NCI-H345 treated with DMSO at 0.1 percent for 48 hours (cell line): Measurements from ENCODE around the gene DAPL1.
"Not testable (repeated sequence)": the region's sequence is repeated elsewhere in the genome, so short reads cannot be mapped to it uniquely, and the experiment has no call there.

Experiments used
- DNase-seq: peaks from one replicate; lab custom pipeline; 2025; ENCODE audit not compliant: unreplicated experiment; lab: John Stamatoyannopoulos, UW

The DAPL1 gene

GRCh38 chr2:158822193-158822592 is 27.1 kb downstream of the DAPL1 start:
- no peak for DNase-seq

DNA sequence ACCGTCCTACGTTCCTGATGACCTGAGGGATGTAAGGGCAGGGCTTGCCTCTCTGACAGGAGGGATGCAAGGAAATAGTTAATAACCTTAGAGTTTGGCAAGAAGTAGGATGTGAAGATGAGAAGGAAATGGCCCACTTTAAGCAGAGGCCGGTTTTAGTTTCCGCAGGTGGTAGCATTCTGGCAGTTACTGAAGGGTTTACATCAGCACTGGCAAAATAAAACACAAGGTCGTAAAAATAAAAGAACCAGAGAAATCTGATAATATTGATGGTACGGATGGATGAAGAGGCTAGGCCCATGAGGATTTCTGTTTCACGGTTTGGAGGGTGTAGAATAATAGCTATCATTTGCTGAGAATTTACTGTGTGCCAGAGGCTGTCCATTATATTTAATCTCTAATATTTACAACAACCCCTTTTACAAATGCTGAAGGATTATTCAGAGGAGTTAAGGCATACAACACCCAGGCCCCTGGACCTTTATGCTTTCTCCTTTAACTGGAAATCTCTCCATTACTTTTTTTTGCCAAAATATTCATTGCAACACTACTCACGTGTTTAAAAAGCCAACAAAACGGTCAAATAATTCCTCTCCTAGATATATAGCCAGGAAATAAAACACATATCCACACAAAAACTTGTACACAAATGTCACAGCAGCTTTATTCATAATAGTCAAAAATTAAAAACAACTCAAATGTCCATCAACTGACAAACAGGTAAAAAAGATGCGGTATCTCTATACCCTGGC is 28.5 kb downstream of the DAPL1 start:
- DNase-seq = no peak

- no peak for DNase-seq
These were observed 29.9 kb downstream of the DAPL1 start for GRCh38 chr2:158825021-158825420.

- no peak for DNase-seq
These were observed 31.8 kb downstream of the DAPL1 start for GRCh38 chr2:158826965-158827364.

DNA sequence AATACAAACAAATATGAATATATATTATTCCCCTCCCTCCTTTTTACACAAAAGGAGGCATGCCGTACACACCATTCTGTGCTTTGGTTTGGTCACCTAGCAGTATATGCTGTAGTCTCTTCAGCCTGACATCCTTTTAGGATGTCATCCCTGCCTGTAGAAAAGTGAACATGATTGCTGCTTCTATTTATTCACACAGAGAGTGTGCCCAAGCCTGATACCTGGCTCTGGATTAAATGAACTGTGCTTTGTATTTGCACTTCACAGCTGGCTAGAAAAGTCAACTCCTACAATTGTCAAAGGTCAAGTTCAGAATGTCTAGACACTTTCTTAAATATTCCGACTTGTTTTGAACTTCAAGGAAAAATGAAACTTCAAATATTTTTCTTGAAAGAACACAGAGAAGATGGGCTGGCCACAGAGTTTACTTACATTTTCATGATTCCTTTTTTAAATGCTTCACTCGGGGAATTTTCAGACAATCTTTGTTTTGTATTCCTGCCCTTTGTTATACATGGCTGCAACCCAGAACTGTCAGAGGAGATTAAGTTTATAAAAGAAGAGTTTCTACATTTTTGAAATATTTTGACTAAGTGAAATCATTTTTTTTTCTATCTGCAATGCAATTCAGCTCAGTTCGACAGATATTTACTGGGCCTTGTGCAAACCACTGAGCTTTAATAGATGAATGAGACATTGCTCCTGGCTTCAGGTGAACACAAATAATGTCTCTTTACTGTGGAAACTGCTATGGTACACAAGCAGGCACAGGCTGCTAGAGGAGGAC is 33.5 kb downstream of the DAPL1 start:
- no peak for DNase-seq

DNA sequence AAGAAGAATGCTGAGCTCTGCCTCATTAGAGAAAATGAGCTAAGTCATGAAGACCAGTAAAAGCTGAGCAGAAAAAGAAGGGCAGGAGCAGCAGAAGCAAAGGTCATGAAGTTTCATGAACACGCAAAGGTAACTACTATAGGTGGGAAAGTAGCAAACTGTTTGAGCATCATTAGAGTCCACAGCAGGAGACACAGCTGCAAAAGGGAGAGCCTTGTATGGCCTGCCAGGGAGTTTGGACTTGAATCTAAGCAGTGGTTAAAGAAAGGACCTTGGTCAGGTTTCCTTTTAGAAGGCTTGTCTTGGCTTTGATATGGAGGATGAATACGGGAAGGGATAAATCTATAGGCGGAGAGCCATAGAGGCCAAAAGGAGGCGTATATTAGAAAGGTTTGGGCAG is 34.0 kb downstream of the DAPL1 start:
- no peak for DNase-seq

DNA sequence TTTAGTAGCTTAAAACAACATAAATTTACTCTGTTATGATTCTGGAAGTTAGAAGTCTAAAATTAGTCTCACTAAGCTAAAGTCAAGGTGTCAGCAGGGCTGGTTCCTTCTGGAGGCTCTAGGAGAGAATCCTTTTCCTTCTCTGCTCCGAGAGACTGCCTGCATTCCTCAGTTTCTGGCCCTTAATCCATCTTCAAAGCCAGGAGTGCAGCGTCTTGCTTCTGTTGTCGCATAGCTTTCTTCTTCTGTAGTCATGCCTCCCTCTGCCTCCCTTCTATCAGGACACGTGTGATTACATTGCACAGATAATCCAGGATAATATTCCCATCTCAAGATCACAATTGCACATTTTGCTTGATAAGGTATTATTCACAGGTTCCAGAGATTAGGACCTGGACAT is 35.1 kb downstream of the DAPL1 start:
- no peak for DNase-seq

GRCh38 chr2:158835431-158835830 is 40.3 kb downstream of the DAPL1 start:
- DNase-seq = no peak

GRCh38 chr2:158837645-158838044 is 42.5 kb downstream of the DAPL1 start:
- no peak for DNase-seq

DNA sequence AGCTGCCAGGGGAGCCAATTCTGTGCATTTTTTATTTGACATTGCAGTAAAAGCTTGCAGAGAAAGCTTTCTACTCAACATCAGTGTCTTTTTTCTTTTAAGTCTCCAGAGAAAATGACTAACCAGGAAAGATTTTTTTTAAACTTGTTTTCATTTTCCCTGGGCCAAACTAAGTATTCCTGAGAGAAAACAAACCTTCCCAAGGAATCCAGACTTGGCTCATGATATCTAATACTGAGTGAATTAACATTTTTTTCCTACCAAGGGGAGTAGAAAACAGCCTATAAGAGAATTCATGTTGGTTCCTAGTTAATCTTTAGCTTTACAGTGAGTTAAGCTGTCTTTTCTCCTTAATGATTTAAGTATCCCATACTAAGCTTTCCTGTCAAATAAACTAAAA is 46.7 kb downstream of the DAPL1 start:
- no peak for DNase-seq

- DNase-seq = no peak
These were observed 50.3 kb downstream of the DAPL1 start for GRCh38 chr2:158845444-158845843.

DNA sequence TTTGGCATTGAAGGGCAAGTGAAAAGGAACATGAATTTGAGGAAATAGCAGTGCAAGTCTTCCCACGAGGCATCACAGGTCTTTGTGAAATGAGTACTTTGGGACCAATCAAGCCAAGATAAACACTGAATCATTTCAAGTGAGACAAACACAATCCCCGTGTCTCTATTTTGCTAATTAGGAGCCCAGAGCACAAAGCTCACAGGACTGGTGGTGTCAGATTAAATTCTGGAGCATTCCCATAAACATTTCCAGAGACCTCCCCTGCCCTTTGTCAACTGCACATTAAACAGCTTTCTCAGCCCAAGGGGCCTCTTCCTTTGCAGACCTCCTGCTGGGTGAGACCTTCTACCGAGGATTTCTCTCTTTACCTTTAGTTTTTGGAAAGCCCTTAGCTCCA is 50.7 kb downstream of the DAPL1 start:
- DNase-seq = peak; percentile 38

- DNase-seq = not testable (repeated sequence)
These were observed 52.4 kb downstream of the DAPL1 start for GRCh38 chr2:158847526-158847925.

DNA sequence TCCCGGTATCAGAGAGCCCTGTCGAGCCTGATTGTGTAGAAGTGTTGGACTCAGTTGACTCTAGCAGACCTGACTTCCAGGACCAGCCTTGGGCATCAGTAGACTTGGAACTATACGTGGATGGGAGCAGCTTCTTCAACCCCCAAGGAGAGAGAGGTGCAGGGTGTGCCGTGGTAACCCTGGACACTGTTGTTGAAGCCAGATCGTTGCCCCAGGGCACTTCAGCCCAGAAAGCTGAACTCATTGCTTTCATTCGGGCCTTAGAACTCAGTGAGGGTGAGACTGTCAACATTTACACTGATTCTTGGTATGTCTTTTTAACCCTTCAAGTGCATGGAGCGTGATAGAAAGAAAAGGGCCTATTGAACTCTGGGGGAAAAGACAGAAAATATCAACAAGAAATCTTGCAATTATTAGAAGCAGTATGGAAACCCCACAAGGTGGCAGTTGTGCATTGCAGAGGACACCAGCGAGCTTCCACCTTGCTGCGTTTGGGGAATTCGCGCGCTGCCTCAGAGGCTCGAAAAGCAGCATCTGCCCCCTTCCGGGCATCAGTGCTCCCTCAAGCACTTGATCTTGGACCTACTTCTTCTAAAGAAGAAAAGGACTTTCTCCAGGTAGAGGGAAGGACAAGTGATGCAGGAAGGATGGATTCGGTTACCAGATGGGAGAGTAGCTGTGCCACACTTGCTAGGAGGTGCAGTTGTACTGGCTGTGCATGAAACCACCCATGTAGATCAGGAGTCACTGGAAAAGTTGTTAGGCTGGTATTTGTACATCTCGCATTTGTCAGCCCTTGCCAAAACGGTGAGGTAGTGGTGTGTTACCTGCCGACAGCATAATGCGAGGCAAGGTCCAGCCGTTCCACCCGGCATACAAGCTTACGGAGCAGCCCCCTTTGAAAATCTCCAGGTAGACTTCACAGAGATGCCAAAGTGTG is 53.2 kb downstream of the DAPL1 start:
- not testable (repeated sequence) for DNase-seq

GRCh38 chr2:158860179-158860578 is 65.1 kb downstream of the DAPL1 start:
- not testable (repeated sequence) for DNase-seq

DNA sequence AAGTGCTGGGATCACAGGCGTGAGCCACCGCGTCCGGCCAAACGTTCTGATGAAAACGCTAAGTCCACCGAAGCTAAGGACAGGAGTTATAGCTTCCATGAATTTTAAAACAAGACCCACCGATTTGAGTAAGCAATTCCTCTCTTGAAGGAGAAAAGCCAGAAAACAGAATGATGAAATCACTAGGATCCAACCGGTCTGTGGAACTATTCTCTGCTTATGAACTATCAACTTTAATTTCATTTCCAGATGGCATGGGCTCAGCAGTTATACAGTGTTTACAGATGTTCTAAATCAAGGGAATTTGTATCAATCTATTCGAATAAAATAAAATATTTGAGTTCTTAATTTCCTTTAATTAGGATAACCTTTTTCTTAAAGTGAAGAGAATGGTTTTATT is 66.5 kb downstream of the DAPL1 start:
- DNase-seq = not testable (repeated sequence)

- DNase-seq = not testable (repeated sequence)
These were observed 70.4 kb downstream of the DAPL1 start for GRCh38 chr2:158865469-158865868.
